NCI-H2029 treated with DMSO at 0.1 percent for 48 hours (cell line): ENCODE results near the gene LARP1.
"Not testable (repeated sequence)": the region's sequence is repeated elsewhere in the genome, so short reads cannot be mapped to it uniquely, and the experiment has no call there.

Experiments used
- DNase-seq: peaks from one replicate; lab custom pipeline; 2025; lab: John Stamatoyannopoulos, UW

Gene LARP1

DNA sequence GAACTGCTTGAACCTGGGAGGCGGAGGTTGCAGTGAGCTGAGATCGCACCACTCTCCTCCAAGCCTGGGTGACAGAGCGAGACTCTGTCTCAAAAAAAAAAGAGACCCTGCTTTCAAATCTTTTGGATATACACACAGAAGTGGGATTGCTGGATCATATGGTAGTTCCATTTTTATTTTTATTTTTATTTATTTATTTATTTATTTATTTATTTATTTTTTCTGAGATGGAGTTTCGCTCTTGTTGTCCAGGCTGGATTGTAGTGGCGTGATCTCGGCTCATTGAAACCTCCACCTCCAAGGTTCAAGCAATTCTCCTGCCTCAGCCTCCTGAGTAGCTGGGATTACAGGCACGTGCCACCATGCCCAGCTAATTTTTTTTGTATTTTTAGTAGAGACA lies 19.8 kb upstream of the LARP1 start:
- DNase-seq = not testable (repeated sequence)

- not testable (repeated sequence) for DNase-seq
Observed at GRCh38 chr5:154736372-154736771, 18.8 kb upstream of the LARP1 start.

GRCh38 chr5:154737667-154738320 lies 17.4 kb upstream of the LARP1 start:
- DNase-seq = no peak

GRCh38 chr5:154740483-154740882 lies 14.7 kb upstream of the LARP1 start:
- no peak for DNase-seq

- DNase-seq = no peak
Observed at GRCh38 chr5:154740957-154741356, 14.2 kb upstream of the LARP1 start.

GRCh38 chr5:154741415-154741814 lies 13.8 kb upstream of the LARP1 start:
- no peak for DNase-seq

GRCh38 chr5:154743812-154744211 lies 11.4 kb upstream of the LARP1 start:
- no peak for DNase-seq

- no peak for DNase-seq
Observed at GRCh38 chr5:154745349-154745748, 9.8 kb upstream of the LARP1 start.

- DNase-seq = no peak
Observed at GRCh38 chr5:154749491-154749890, 5.7 kb upstream of the LARP1 start.

DNA sequence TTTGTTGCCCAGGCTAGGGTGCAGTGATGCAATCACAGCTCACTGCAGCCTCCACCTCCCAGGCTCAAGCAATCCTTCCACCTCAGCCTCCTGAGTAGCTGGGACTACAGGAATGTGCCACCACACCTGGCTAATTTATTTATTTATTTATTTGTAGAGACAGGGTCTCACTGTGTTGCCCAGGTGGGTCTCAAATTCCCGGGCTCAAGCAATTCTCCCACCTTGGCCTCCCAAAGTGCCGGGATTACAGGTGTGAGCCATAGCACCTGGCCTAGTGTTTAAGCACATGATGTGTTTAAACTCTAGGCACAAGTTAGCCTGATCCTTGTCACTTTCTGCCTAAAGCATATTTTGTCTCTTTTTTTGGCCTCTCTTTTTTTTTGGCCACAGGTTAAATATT lies 4.5 kb upstream of the LARP1 start:
- not testable (repeated sequence) for DNase-seq

GRCh38 chr5:154751854-154752253 lies 3.3 kb upstream of the LARP1 start:
- no peak for DNase-seq

DNA sequence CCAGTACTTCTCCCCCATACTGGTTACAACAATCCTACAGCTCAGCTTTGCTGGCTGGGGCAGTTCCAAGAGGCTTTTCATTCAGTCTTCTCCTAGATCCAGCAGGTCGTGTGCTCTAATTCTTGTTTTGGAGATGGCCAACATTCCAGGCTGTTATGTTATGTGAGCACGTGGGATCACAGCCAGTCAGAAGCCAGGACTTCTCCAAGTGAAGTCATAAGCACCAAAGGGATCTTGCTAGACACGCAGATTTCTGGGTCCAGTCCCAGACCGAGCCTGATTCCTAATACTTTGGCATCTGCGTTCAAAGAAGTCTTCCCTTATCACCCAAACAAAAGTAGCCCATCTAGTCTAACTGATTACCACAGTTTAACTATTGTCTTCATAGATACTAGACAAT lies 1.4 kb upstream of the LARP1 start:
- DNase-seq = no peak

DNA sequence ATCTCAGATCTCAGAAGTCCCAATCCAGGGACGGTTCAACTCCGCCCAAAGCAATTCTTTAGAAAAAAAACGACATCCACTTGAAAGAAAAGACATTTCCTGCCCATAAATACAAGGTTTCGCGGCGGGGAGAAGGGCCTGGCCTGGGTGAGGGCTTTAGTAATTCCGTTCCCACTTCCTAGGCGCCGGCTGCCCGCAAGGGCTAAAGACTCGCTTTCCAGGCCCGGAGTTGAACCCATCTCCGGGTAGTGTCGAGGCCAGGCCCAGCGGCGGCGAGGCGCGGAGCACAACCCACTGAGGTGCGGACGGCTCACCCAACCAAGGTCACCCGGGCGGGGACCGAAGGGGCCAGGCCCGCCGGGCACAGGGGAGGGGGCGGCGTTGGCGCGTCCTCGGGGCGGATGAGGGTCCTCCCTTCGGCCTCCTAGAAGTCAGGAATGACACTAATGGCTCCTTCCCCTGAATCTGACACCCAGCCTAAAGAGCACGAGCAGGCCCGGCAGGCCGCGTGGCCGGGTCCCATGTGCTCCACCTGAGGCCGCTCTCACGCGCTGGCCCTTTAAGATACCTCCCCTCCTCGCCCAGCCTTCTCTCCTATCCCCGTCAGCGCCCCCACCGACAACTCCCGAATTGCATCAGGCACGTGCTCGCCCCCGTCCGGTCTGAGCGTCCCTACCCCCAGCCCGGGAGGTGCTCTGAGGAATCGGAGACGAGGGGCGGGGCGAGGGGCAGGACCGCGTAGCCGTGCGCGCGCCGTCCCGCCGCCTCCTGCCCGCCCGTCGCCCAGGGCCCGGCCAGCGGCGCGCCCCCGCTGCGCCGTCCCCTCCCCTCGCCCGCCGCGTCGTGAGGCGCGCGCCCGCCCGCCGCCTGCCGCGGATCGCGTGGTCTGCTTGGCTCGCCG lies 467 bp upstream of the LARP1 start:
- DNase-seq = peak; percentile 94

- DNase-seq = no peak
Observed at GRCh38 chr5:154756009-154756867, 1.1 kb downstream of the LARP1 start.

DNA sequence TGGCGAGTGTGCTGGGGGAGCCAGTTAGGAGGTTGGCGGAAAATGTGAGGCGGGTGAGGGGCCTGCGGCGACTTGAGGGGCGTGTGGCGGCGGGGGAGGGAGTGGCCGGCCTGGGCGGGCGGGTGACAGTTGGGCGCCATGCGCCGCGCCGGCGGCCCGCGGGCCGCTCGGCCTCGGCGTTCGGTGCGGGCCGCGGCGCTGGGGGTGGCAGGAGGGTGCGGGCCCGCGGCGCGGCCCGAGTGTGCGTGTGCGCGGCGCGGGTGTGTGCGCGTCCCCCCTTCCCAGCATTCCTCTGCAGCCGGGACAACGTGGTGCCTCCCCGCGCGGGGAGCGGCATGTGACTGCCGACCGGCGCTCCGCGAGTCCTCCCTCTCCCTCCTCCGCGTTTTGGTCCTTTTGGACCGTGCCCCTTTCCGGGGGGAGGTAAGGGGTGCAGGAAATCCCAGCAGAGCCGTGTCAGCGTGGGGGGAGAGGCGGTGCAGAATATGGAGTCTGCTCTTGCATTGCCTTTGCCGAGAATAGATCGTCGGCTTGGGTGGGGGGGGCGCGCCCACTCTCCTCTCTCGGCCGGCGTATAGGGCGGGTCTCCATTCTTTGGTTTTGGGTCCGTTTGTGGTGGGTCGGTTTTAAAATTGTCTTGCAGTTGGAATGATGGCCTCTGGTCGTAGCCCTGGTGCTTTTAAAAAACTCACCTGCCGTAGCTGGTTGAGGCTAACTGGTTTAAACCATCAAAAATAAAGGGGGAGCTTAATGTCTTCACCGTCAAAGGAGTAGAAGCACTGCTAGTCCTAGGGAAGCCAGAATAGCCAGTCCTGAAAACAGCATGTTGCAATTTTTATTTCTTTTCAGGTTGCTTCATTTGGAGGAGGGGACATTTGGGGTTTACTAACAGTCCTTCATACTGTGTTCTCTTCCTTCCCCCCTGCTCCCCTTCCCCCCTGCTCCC lies 2.0 kb downstream of the LARP1 start:
- DNase-seq = no peak

GRCh38 chr5:154757814-154758406 lies 2.7 kb downstream of the LARP1 start:
- DNase-seq = no peak

- DNase-seq = no peak
Observed at GRCh38 chr5:154758493-154758892, 3.3 kb downstream of the LARP1 start.

DNA sequence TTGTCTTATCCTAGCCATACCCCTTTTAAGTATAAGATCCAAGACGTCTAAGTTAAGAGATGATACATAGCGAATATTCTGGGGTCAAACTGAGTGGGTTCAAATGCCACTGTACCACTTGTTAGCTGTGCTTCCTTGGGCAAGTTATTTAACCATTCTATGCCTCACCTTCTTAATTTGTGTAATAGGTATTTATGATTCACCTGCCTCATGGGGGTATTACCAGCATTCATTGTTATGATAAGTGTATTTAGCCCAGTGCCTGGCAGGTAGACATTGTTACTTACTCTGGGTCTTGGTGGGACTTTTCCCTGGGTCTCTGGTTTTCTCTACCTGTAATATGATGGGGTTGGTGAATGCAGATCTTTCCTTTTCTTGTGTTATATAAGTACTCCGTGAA lies 3.8 kb downstream of the LARP1 start:
- no peak for DNase-seq

DNA sequence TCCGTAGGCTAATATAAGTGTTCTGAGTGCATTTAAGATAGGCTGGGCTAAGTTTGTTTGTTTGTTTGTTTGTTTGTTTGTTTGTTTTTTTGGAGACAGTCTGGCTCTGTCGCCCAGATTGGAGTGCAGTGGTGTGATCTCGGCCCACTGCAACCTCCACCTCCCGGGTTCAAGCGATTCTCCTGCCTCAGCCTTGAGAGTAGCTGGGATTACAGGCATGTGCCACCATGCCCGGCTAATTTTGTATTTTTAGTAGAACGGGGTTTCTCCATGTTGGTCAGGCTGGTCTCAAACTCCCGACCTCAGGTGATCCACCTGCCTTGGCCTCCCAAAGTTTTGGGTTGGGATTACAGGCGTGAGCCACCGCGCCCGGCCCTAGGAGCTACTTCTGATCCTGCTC lies 4.7 kb downstream of the LARP1 start:
- not testable (repeated sequence) for DNase-seq

DNA sequence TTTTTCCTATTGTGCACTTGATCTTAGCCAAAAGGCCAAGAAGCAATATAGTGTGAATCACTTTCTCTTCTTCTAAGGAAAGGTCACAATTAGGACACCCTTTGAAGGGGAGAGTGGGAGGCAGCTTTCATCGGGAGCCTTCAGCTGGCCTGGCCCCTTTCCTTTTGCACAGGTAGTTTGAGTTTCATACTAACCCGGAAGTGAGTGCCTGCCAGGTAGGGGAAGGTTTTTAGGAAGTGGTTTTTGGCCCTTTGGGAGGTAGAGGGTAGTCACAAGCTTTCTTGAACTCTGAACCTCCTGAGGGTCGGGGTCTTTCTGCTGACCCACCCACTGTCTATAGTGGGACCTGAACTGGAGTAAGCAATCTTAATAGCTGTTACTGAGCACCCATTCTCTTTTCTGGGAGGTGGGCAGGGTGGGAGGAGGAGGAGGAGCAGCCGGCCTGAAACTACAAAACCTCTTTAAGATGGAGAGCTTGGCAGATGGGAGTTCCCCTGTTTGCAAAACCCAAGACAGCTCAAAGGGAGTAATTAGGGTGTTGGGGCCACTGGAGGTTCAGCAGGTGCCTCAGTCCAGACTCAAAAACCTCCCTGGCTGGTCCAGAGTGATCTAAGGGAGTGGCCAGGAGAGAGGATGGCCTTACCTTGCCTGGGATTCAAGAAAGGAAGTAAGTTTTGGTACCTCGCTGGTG lies 6.0 kb downstream of the LARP1 start:
- DNase-seq = no peak
